HepG2 (cell line): ENCODE results near the gene CYLC2.

Experiments used
- EP300 ChIP-seq, 3 experiments: sonication (generic) in 1 of 3; formaldehyde crosslinking in 1 of 3; IDR thresholded peaks; 2 replicates each; pipeline versions ENCODE4 v1.5.1 to v1.6.1; 2011 to 2020; ENCODE audit warnings: low read depth in 2 of 3, low read length in 2 of 3, borderline replicate concordance in 1 of 3, improper control_type of control experiment in 1 of 3, mild to moderate bottlenecking in 1 of 3, missing genetic modification reagents in 1 of 3, moderate library complexity in 1 of 3
- GFI1 ChIP-seq: sonication (generic); formaldehyde crosslinking; IDR thresholded peaks from 2 replicates; pipeline ENCODE4 v1.5.0; 2020; ENCODE audit warnings: missing genetic modification reagents, mild to moderate bottlenecking, borderline replicate concordance
- GTF2F1 ChIP-seq: fragments of 150-350 bp; IDR thresholded peaks from 2 replicates; pipeline ENCODE4 v1.6.1; 2014; ENCODE audit warnings: low read length
- IRF2 ChIP-seq: IDR thresholded peaks from 2 replicates; pipeline ENCODE4 v1.6.1; 2018; ENCODE audit warnings: missing genetic modification reagents, missing compliant biosample characterization
- KLF16 ChIP-seq, 2 experiments: sonication (generic) in 1 of 2; formaldehyde crosslinking in 1 of 2; IDR thresholded peaks; 2 replicates each; pipeline versions ENCODE4 v1.6.1 to v1.8.0; 2016 to 2023; ENCODE audit warnings: missing genetic modification reagents in 2 of 2, missing compliant biosample characterization in 1 of 2
- MYC ChIP-seq: sonication (generic); formaldehyde crosslinking; IDR thresholded peaks from 2 replicates; pipeline ENCODE4 v1.9.0; 2021; ENCODE audit warnings: missing genetic modification reagents, borderline replicate concordance
- PHF21A ChIP-seq: sonication (generic); formaldehyde crosslinking; IDR thresholded peaks from 2 replicates; pipeline ENCODE4 v1.5.0; 2020; ENCODE audit warnings: mild to moderate bottlenecking, missing genetic modification reagents
- ZFP62 ChIP-seq: sonication (generic); formaldehyde crosslinking; IDR thresholded peaks from 2 replicates; pipeline ENCODE4 v1.4.0; 2020; ENCODE audit warnings: missing genetic modification reagents

- TF ChIP-seq IRF2: no peak
- no peak for TF ChIP-seq ZFP62 (CRISPR knock-in tag)
- TF ChIP-seq MYC: no peak
- no peak for TF ChIP-seq EP300 (IDR thresholded peaks at IDR 0.05; ENCODE audit: low read depth in 2 of 2, low read length in 2 of 2)
- TF ChIP-seq EP300 (CRISPR knock-in tag; IDR thresholded peaks at IDR 0.05; ENCODE audit: borderline replicate concordance): no peak
- TF ChIP-seq GTF2F1: no peak
- no peak for TF ChIP-seq PHF21A (CRISPR knock-in tag)
- no peak for TF ChIP-seq KLF16 (CRISPR knock-in tag; IDR thresholded peaks at IDR 0.05)
- TF ChIP-seq GFI1 (CRISPR knock-in tag): no peak
Measured at GRCh38 chr9:102974530-102974929, 20.6 kb upstream of the CYLC2 start.
